H1 (cell line): ENCODE results near the gene SEMA6A. TPM values are rescaled to one million over a fixed set of nuclear protein-coding genes. Genes with fewer than 3 reads are reported as not detected.

Experiments used
- CTCF ChIA-PET: fragments of 300-600 bp; sonication (Branson Sonifier 250); formaldehyde crosslinking; loops from one replicate; lab custom pipeline; 2021; ENCODE audit not compliant: partially characterized antibody; lab: Charles Lee
- POLR2A ChIA-PET: fragments of 300-600 bp; sonication (Branson Sonifier 250); formaldehyde crosslinking; loops from one replicate; lab custom pipeline; 2021; ENCODE audit warnings: inconsistent platforms; ENCODE audit not compliant: partially characterized antibody; lab: Charles Lee
- DNase-seq, 2 experiments: peaks; one replicate each; pipeline versions ENCODE4 v3.0.0 to v3.0.0-alpha.2; 2010 to 2022; ENCODE audit warnings: low spot score in 2 of 2, low read depth in 1 of 2, mixed read lengths in 1 of 2
- FAIRE-seq: peaks from 2 replicates; lab custom pipeline; 2011; peaks lifted over from hg19 to GRCh38; lab: Jason Lieb, UNC
- H2AFZ ChIP-seq: 2 replicates; pipeline ENCODE4 v1.8.1; 2012; ENCODE audit warnings: low read length, inconsistent platforms
- H2AK5ac ChIP-seq: 2 replicates; pipeline ENCODE4 v1.6.1; 2013; ENCODE audit warnings: low read depth, low read length
- H2BK120ac ChIP-seq: replicated peaks from 2 replicates; pipeline ENCODE3; 2013; ENCODE audit warnings: low read depth, low read length, inconsistent platforms
- H2BK12ac ChIP-seq: 2 replicates; pipeline ENCODE4 v1.6.1; 2013; ENCODE audit warnings: low read depth, low read length
- H2BK15ac ChIP-seq: 2 replicates; pipeline ENCODE4 v1.6.1; 2013; ENCODE audit warnings: low read length
- H2BK20ac ChIP-seq: 2 replicates; pipeline ENCODE4 v1.6.1; 2013; ENCODE audit warnings: low read length
- H2BK5ac ChIP-seq: 2 replicates; pipeline ENCODE4 v1.6.1; 2013; ENCODE audit warnings: low read depth, low read length
- H3K14ac ChIP-seq: 2 replicates; pipeline ENCODE4 v1.6.1; 2013; ENCODE audit warnings: inconsistent platforms; ENCODE audit not compliant: insufficient read length
- H3K18ac ChIP-seq: 2 replicates; pipeline ENCODE4 v1.6.1; 2013; ENCODE audit warnings: low read length; ENCODE audit errors: extremely low read depth
- H3K23ac ChIP-seq: 2 replicates; pipeline ENCODE4 v1.6.1; 2013; ENCODE audit warnings: inconsistent platforms; ENCODE audit not compliant: insufficient read length
- H3K23me2 ChIP-seq: 2 replicates; pipeline ENCODE4 v1.6.1; 2013; ENCODE audit warnings: low read depth, low read length
- H3K27ac ChIP-seq: 2 replicates; pipeline ENCODE4 v1.6.1; 2011; ENCODE audit warnings: low read depth, low read length, inconsistent platforms
- H3K27me3 ChIP-seq, 4 experiments: replicated peaks in 1 of 4; 1 replicate in 1 of 4; 2 replicates in 3 of 4; pipeline versions ENCODE4 v1.6.1 to v1.8.1; 2011 to 2013; ENCODE audit warnings: low read length in 3 of 4, mild to moderate bottlenecking in 3 of 4, inconsistent platforms in 2 of 4, mixed read lengths in 2 of 4, moderate library complexity in 1 of 4; ENCODE audit not compliant: control insufficient read depth in 3 of 4, insufficient read depth in 3 of 4; ENCODE audit errors: extremely low read depth in 1 of 4
- H3K36me3 ChIP-seq, 4 experiments: 2 replicates each; pipeline versions ENCODE4 v1.6.1 to v1.8.1; 2011 to 2013; ENCODE audit warnings: mild to moderate bottlenecking in 4 of 4, low read length in 3 of 4, moderate library complexity in 2 of 4, control low read depth in 1 of 4, inconsistent platforms in 1 of 4; ENCODE audit not compliant: insufficient read depth in 4 of 4, control insufficient read depth in 2 of 4
- H3K4ac ChIP-seq: replicated peaks from 2 replicates; pipeline ENCODE3; 2013; ENCODE audit warnings: low read length, low read depth, mixed read lengths, inconsistent platforms; ENCODE audit not compliant: insufficient read length
- H3K4me1 ChIP-seq, 4 experiments: replicated peaks in 1 of 4; 1 replicate in 1 of 4; 2 replicates in 3 of 4; pipeline versions ENCODE4 v1.6.1 to v1.8.1; 2011 to 2013; ENCODE audit warnings: low read length in 3 of 4, inconsistent platforms in 2 of 4, mixed read lengths in 1 of 4; ENCODE audit not compliant: insufficient read depth in 4 of 4, control insufficient read depth in 3 of 4
- H3K4me2 ChIP-seq, 2 experiments: 2 replicates each; pipeline versions ENCODE4 v1.6.1 to v1.8.1; 2011 to 2013; ENCODE audit warnings: low read depth in 2 of 2, low read length in 2 of 2, control low read depth in 1 of 2, inconsistent platforms in 1 of 2, mild to moderate bottlenecking in 1 of 2; ENCODE audit not compliant: insufficient read depth in 1 of 2
- H3K4me3 ChIP-seq, 4 experiments: fragments of 200-600, 300-600 bp in 1 of 4; sonication (generic), shearing (Covaris generic), sonication (Bioruptor Twin) in 1 of 4; 2 replicates each; pipeline versions ENCODE4 v1.5.1 to v1.8.1; 2011 to 2016; ENCODE audit warnings: low read length in 4 of 4, low read depth in 3 of 4, control low read depth in 2 of 4, inconsistent platforms in 2 of 4, mild to moderate bottlenecking in 2 of 4, mixed read lengths in 1 of 4, moderate library complexity in 1 of 4; ENCODE audit not compliant: insufficient read depth in 2 of 4; ENCODE audit errors: extremely low read depth in 1 of 4
- H3K56ac ChIP-seq: replicated peaks from 2 replicates; pipeline ENCODE3; 2013; ENCODE audit warnings: low read depth, mild to moderate bottlenecking, mixed read lengths, low read length, inconsistent platforms; ENCODE audit not compliant: insufficient read length
- H3K79me1 ChIP-seq: 2 replicates; pipeline ENCODE4 v1.6.1; 2013; ENCODE audit warnings: low read depth, low read length, control low read depth
- H3K79me2 ChIP-seq, 2 experiments: 2 replicates each; pipeline versions ENCODE4 v1.6.1 to v1.8.1; 2012 to 2013; ENCODE audit warnings: low read length in 2 of 2, mild to moderate bottlenecking in 2 of 2, inconsistent platforms in 1 of 2; ENCODE audit not compliant: insufficient read depth in 2 of 2, control insufficient read depth in 1 of 2
- H3K9ac ChIP-seq, 4 experiments: replicated peaks in 1 of 4; 1 replicate in 1 of 4; 2 replicates in 3 of 4; pipeline versions ENCODE4 v1.6.1 to v1.8.1; 2011 to 2013; ENCODE audit warnings: low read depth in 3 of 4, low read length in 3 of 4, control low read depth in 2 of 4, mild to moderate bottlenecking in 2 of 4, moderate library complexity in 2 of 4, inconsistent platforms in 1 of 4; ENCODE audit errors: extremely low read depth in 1 of 4
- H3K9me3 ChIP-seq, 2 experiments: 2 replicates each; pipeline versions ENCODE4 v1.6.1 to v1.8.1; 2012 to 2013; ENCODE audit warnings: mild to moderate bottlenecking in 2 of 2, moderate library complexity in 2 of 2, control low read depth in 1 of 2, inconsistent platforms in 1 of 2, low read depth in 1 of 2, low read length in 1 of 2, mixed read lengths in 1 of 2; ENCODE audit not compliant: insufficient read depth in 2 of 2
- H4K20me1 ChIP-seq, 2 experiments: replicated peaks in 1 of 2; 2 replicates each; pipeline versions ENCODE3 to v1.8.1; 2011 to 2013; ENCODE audit warnings: inconsistent platforms in 2 of 2, low read length in 2 of 2, mild to moderate bottlenecking in 1 of 2; ENCODE audit not compliant: insufficient read depth in 2 of 2, control insufficient read depth in 1 of 2
- H4K5ac ChIP-seq: 2 replicates; pipeline ENCODE4 v1.6.1; 2013; ENCODE audit warnings: low read length, low read depth, mixed read lengths, inconsistent platforms; ENCODE audit not compliant: insufficient read length
- H4K8ac ChIP-seq: 2 replicates; pipeline ENCODE4 v1.8.0; 2013; ENCODE audit warnings: mild to moderate bottlenecking, moderate library complexity, low read length, inconsistent platforms; ENCODE audit not compliant: insufficient read depth; ENCODE audit errors: extremely low read depth
- H4K91ac ChIP-seq: replicated peaks from 2 replicates; pipeline ENCODE3; 2013; ENCODE audit warnings: low read length, mixed read lengths, inconsistent platforms; ENCODE audit not compliant: insufficient read length
- FOSL1 ChIP-seq: IDR thresholded peaks from 2 replicates; pipeline ENCODE4 v1.6.1; 2011; ENCODE audit warnings: mild to moderate bottlenecking, low read depth, low read length, moderate library complexity; ENCODE audit not compliant: insufficient read depth
- JUND ChIP-seq: IDR thresholded peaks from 2 replicates; pipeline ENCODE4 v1.6.1; 2011; ENCODE audit warnings: mild to moderate bottlenecking, improper control_type of control experiment, low read length
- RXRA ChIP-seq: IDR thresholded peaks from 2 replicates; pipeline ENCODE4 v1.6.1; 2011; ENCODE audit warnings: low read depth, mild to moderate bottlenecking, low read length, moderate library complexity; ENCODE audit not compliant: insufficient read depth
- SIX5 ChIP-seq: IDR thresholded peaks from 2 replicates; pipeline ENCODE4 v1.6.1; 2011; ENCODE audit warnings: mild to moderate bottlenecking, low read depth, low read length
- SUZ12 ChIP-seq: fragments of 200-600 bp; sonication (generic); IDR thresholded peaks from 2 replicates; pipeline ENCODE4 v1.6.1; 2012; ENCODE audit warnings: mild to moderate bottlenecking, inconsistent platforms, low read length, moderate library complexity, mixed read lengths
- TCF12 ChIP-seq: IDR thresholded peaks from 2 replicates; pipeline ENCODE4 v1.6.1; 2011; ENCODE audit warnings: low read depth, mild to moderate bottlenecking, low read length
- WGBS, 2 experiments: shearing (Covaris generic) in 1 of 2; methylation state at CpG; one replicate each; pipeline versions ENCODE4 v1.1.6 to v1.1.7; 2013 to 2015; ENCODE audit warnings: low lambda C conversion rate in 2 of 2, mixed read lengths in 2 of 2, inconsistent platforms in 1 of 2, low coverage in 1 of 2, missing lambda C conversion rate in 1 of 2; ENCODE audit not compliant: insufficient replicate concordance in 2 of 2, insufficient coverage in 1 of 2, insufficient read length in 1 of 2; ENCODE audit errors: extremely low coverage in 1 of 2, missing lambda C conversion rate in 1 of 2; 5-methylcytosine and 5-hydroxymethylcytosine counted together
- polyA plus RNA-seq, 7 experiments: library from polyadenylated mRNA; depleted of rRNA in 3 of 7; stranded (reverse) in 5 of 7; unstranded in 2 of 7; fragments of >200 nt in 5 of 7; fragments of 200-250 nt in 2 of 7; gene quantifications; 1 replicate in 5 of 7; 2 replicates in 1 of 7; 4 replicates in 1 of 7; pipeline versions ENCODE4 v1.2.1 to v1.2.3, GENCODE V29; 2011 to 2013; ENCODE audit warnings: missing spikeins in 2 of 7, mixed read lengths in 2 of 7
- total RNA-seq: library from RNA; stranded (reverse); fragmentation: NEBNext Ultra II Directional; extraction: Animal tissue kit (Norgen Biotek cat#: 25700); gene quantifications from 2 replicates; pipeline ENCODE4 v1.2.1, GENCODE V29; 2021
- TF ChIP-seq, protein P1 (sequence below): IDR thresholded peaks from 2 replicates; pipeline ENCODE4 v1.6.1; 2011; ENCODE audit warnings: low read depth, mild to moderate bottlenecking, low read length; ENCODE audit not compliant: insufficient read depth
- TF ChIP-seq, protein P2 (sequence below), 3 experiments: IDR thresholded peaks; 1 replicate in 2 of 3; 2 replicates in 1 of 3; pipeline versions ENCODE4 v1.5.1 to v1.6.1; 2011; ENCODE audit warnings: low read length in 3 of 3, mild to moderate bottlenecking in 3 of 3, inconsistent platforms in 2 of 3, low read depth in 1 of 3, moderate library complexity in 1 of 3; ENCODE audit not compliant: insufficient read depth in 1 of 3; ENCODE audit errors: control extremely low read depth in 1 of 3

SEMA6A gene
- total and polyA plus RNA-seq, 2 of the 8 experiments (the other 6 are each of a cell fraction or from before 2014, with no cell fraction given), result 78.3 to 277 TPM

DNA sequence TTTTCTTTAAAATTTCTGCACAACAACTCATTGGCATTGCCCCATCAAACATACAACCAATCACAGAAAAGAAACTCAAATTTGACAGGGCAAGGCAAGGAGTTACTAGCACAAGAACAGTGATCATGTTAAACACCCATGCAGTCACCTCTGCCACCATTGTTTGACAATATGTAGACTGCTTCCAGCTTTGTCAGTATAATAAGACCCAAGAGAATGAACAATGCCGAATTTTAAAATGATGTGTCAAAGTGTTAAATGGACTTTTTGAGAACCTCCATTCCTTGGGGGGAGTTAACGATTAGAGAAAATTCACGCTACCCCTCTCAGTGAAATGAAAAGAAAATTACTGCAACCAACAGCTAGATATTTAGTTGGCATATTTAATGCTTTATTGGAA, 109.2 kb downstream of the SEMA6A start:
- POLR2A ChIA-PET, result interaction anchor here (1.3 kb wide), 2 partner anchors 8 to 12 kb away, joined by 3 to 4 read pairs; no protein-coding TSS in a partner anchor
- no peak overlapping the region for H2BK15ac ChIP-seq
- no peak overlapping the region for H3K9ac ChIP-seq
- 0 out of 2 replicates have a peak, but pooled peaks cover 3% of the 10 kb centered on the region for H3K79me1 ChIP-seq
- no peak overlapping the region for H4K91ac ChIP-seq
- no peaks in the 10 kb centered on the region for H3K27me3 ChIP-seq
- no peak overlapping the region for H3K18ac ChIP-seq
- H3K9me3 ChIP-seq, result no peaks in the 10 kb centered on the region
- DNase-seq, result no peak
- no peak overlapping the region for H4K8ac ChIP-seq
- no peak for FAIRE-seq
- H3K79me2 ChIP-seq, result no peaks in the 10 kb centered on the region
- H3K4me1 ChIP-seq, result peaks cover 0 to 2% (median 0%) of the 10 kb centered on the region in 4 experiments; a peak in 2 of 7 replicates
- H2AFZ ChIP-seq, result no peak overlapping the region
- H3K4ac ChIP-seq, result no peak overlapping the region
- WGBS, 2 experiments, result 94% methylated on average over 3 of the region's 3 CpGs; no CpG with 5 or more reads in 1 of the 2 experiments
- H3K23me2 ChIP-seq, result no peaks in the 10 kb centered on the region
- no peak overlapping the region for H3K27ac ChIP-seq
- no peak overlapping the region for H2BK12ac ChIP-seq
- peaks cover 3 to 4% of the 10 kb centered on the region in 2 experiments for H4K20me1 ChIP-seq
- H2BK120ac ChIP-seq, result no peak overlapping the region
- H2BK5ac ChIP-seq, result no peak overlapping the region
- H3K23ac ChIP-seq, result no peak overlapping the region
- H3K4me2 ChIP-seq, result no peak overlapping the region
- H3K36me3 ChIP-seq, result peaks cover 16 to 97% (median 49%) of the 10 kb centered on the region in 4 experiments; a peak in 7 of 8 replicates
- no peak overlapping the region for H3K14ac ChIP-seq
- H3K4me3 ChIP-seq, result no peak overlapping the region
- H4K5ac ChIP-seq, result no peak overlapping the region
- CTCF ChIA-PET, result interaction anchor here (0.7 to 2.1 kb wide), 4 partner anchors 11 to 328 kb away, joined by 3 to 5 read pairs (median 4); no protein-coding TSS in a partner anchor
- no peak overlapping the region for H2BK20ac ChIP-seq
- H2AK5ac ChIP-seq, result no peak overlapping the region
- H3K56ac ChIP-seq, result no peak overlapping the region
- no peak for TF ChIP-seq RXRA
- TF ChIP-seq, protein P1, sequence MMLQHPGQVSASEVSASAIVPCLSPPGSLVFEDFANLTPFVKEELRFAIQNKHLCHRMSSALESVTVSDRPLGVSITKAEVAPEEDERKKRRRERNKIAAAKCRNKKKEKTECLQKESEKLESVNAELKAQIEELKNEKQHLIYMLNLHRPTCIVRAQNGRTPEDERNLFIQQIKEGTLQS, result no peak
- TF ChIP-seq TCF12, result no peak
- no peak for TF ChIP-seq SIX5
- no peak for TF ChIP-seq FOSL1
- TF ChIP-seq JUND, result no peak
- TF ChIP-seq, protein P2, sequence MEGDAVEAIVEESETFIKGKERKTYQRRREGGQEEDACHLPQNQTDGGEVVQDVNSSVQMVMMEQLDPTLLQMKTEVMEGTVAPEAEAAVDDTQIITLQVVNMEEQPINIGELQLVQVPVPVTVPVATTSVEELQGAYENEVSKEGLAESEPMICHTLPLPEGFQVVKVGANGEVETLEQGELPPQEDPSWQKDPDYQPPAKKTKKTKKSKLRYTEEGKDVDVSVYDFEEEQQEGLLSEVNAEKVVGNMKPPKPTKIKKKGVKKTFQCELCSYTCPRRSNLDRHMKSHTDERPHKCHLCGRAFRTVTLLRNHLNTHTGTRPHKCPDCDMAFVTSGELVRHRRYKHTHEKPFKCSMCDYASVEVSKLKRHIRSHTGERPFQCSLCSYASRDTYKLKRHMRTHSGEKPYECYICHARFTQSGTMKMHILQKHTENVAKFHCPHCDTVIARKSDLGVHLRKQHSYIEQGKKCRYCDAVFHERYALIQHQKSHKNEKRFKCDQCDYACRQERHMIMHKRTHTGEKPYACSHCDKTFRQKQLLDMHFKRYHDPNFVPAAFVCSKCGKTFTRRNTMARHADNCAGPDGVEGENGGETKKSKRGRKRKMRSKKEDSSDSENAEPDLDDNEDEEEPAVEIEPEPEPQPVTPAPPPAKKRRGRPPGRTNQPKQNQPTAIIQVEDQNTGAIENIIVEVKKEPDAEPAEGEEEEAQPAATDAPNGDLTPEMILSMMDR (IDR thresholded peaks at IDR 0.05; ENCODE audit: control extremely low read depth in 1 of 3, insufficient read depth in 1 of 3, low read depth in 1 of 3, low read length in 3 of 3), result no peak
- no peak for TF ChIP-seq SUZ12
